ENCODE results near the gene IGF2BP2.

DNA sequence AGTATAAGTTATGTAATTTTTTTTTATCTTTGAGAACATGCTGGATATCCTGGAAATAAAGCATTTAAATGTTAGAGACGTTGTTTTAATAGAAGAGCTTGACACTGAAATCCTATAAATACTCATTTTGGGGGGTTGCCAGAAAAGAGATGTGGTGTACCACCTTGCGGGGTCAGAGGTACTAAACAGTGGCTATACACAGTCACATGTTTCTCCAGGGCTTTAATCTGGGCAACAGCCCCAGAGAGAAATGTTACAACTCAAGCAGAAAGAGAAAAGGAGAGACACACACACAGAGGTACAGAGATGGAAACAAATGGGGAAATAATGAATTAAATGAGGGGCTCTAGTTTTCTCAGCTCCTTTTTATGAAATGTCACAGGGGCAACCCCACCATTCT is 124.9 kb downstream of the IGF2BP2 start:
- TF ChIP-seq POLR2A (IDR thresholded peaks at IDR 0.05), result no peak
- no peak for TF ChIP-seq CTCF (IDR thresholded peaks at IDR 0.05)
- no peak for TF ChIP-seq POLR2AphosphoS5 (IDR thresholded peaks at IDR 0.05)
